Spinal cord (tissue), 10 donors: ENCODE results near the gene NR2F2. TPM values are rescaled to one million over a fixed set of nuclear protein-coding genes. Genes with fewer than 3 reads are reported as not detected.

Experiments used
- DNase-seq, 6 donors: peaks; one replicate each; pipeline versions ENCODE4 v3.0.0 to v3.0.0-alpha.2; 2013 to 2015; ENCODE audit warnings: low spot score in 6 of 6, low read depth in 4 of 6
- H3K27ac ChIP-seq: one replicate; pipeline ENCODE4 v1.5.1; 2013; ENCODE audit warnings: low read depth, low read length, control low read depth
- H3K27me3 ChIP-seq: one replicate; pipeline ENCODE4 v1.6.1; 2013; ENCODE audit warnings: low read length; ENCODE audit not compliant: control insufficient read depth, insufficient read depth
- H3K36me3 ChIP-seq: one replicate; pipeline ENCODE4 v1.6.1; 2013; ENCODE audit warnings: low read length; ENCODE audit not compliant: control insufficient read depth, insufficient read depth
- H3K4me1 ChIP-seq: one replicate; pipeline ENCODE4 v1.6.1; 2013; ENCODE audit warnings: low read length; ENCODE audit not compliant: control insufficient read depth, insufficient read depth
- H3K4me3 ChIP-seq: one replicate; pipeline ENCODE4 v1.5.1; 2013; ENCODE audit warnings: low read depth, low read length, control low read depth
- H3K9me3 ChIP-seq: one replicate; pipeline ENCODE4 v1.6.1; 2013; ENCODE audit warnings: low read length; ENCODE audit not compliant: control insufficient read depth, insufficient read depth
- WGBS: methylation state at CpG from one replicate; pipeline ENCODE4 v1.1.5; 2013; ENCODE audit warnings: missing lambda C conversion rate; ENCODE audit not compliant: insufficient coverage; 5-methylcytosine and 5-hydroxymethylcytosine counted together
- polyA plus RNA-seq, 2 donors: library from polyadenylated mRNA; unstranded; fragments of 120-200 nt; gene quantifications; one replicate each; pipeline ENCODE4 v1.2.1, GENCODE V29; 2013; ENCODE audit not compliant: insufficient read length in 2 of 2
- total RNA-seq, 2 donors: library from RNA; depleted of rRNA in 1 of 2; stranded (reverse); fragments of 120-200 nt in 1 of 2; fragments of >200 nt in 1 of 2; gene quantifications; one replicate each; pipeline versions ENCODE4 v1.2.3 to v1.2.4, GENCODE V29; 2013 to 2014
- donor health status: healthy.

NR2F2 gene
- total and polyA plus RNA-seq, 4 donors, result 21.4 to 96.9 (median 67.6) TPM

GRCh38 chr15:96346409-96346970 is 16.0 kb downstream of the NR2F2 start:
- no CpG with 5 or more reads among the region's 6 CpGs for WGBS
- Histone ChIP-seq H3K27me3 (peaks cover 37% of the 10 kb centered on the region), H3K4me3 (peak overlapping the region; percentile 88), H3K4me1 (peaks cover 62% of the 10 kb centered on the region), H3K9me3 (no peaks in the 10 kb centered on the region), H3K27ac (peak overlapping the region; percentile 89), H3K36me3 (peaks cover 16% of the 10 kb centered on the region)
- DNase-seq, result peak in 1 of 6 donors; percentile 74

GRCh38 chr15:96347181-96348111 is 16.9 kb downstream of the NR2F2 start:
- Histone ChIP-seq H3K4me3 (peak overlapping the region; percentile 88), H3K4me1 (peaks cover 64% of the 10 kb centered on the region), H3K36me3 (peaks cover 24% of the 10 kb centered on the region), H3K27me3 (peaks cover 45% of the 10 kb centered on the region), H3K27ac (peak overlapping the region; percentile 89), H3K9me3 (no peaks in the 10 kb centered on the region)
- DNase-seq, result no peak
- WGBS, result 61% methylated on average over 6 of the region's 39 CpGs

DNA sequence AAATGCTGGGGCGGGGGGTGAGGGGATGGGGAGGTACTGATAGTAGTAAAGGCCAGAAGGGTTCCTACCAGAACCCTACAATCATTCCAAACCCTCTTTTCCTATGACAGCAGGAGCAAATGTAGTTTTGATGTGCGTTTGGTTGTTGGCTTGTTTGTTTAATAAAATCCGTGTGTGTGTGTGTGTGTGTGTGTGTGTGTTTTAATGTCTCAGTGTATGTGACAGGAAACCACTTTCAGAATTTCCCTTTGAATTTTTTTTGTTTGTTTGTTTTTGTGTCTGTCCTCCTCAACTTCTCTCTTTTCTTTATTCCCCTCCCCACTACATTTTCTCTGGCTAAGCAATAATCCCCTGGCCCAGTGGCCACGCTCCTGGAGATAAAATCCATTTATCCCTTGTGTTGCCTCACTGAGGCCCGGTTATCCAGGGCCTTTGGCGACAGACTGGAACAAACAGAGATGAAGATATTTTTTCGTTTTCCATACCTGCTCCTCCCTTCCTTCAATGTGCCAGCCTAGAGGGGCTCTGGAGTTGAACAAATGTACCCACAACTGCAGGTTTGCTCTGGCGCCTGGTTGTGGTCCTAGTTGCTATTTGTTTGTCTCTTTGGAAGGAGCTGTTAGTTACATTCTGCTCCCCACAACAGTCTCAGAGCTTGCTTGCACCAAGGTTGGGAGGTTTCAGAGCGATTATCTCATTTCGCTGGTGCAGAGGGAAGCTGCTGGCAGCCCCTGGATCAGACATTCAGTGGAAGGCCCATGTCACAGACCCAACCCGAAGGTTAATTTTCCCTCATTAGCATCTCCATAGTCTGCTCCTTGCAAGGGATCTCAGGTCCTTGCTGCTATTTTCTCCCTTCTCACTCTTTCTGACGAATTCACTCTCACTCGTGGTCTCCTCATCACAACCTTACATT is 17.9 kb downstream of the NR2F2 start:
- Histone ChIP-seq H3K27me3 (peaks cover 54% of the 10 kb centered on the region), H3K4me3 (no peak overlapping the region), H3K27ac (peak overlapping the region; percentile 89), H3K36me3 (peaks cover 22% of the 10 kb centered on the region), H3K4me1 (peaks cover 62% of the 10 kb centered on the region), H3K9me3 (no peaks in the 10 kb centered on the region)
- no peak for DNase-seq
- WGBS, result 80% methylated on average over 10 of the region's 13 CpGs

GRCh38 chr15:96349034-96349856 is 18.7 kb downstream of the NR2F2 start:
- H3K9me3 ChIP-seq, result no peaks in the 10 kb centered on the region
- WGBS, result 57% methylated on average over 2 of the region's 4 CpGs
- peaks cover 13% of the 10 kb centered on the region for H3K36me3 ChIP-seq
- H3K4me1 ChIP-seq, result peaks cover 61% of the 10 kb centered on the region
- H3K27ac ChIP-seq, result peak overlapping the region; percentile 89
- peak in 1 of 6 donors; percentile 11 for DNase-seq
- H3K4me3 ChIP-seq, result no peak overlapping the region
- peaks cover 61% of the 10 kb centered on the region for H3K27me3 ChIP-seq

- H3K4me3 ChIP-seq, result no peak overlapping the region
- peaks cover 68% of the 10 kb centered on the region for H3K27me3 ChIP-seq
- H3K4me1 ChIP-seq, result peaks cover 57% of the 10 kb centered on the region
- H3K27ac ChIP-seq, result peak overlapping the region; percentile 89
- no CpG with 5 or more reads among the region's 7 CpGs for WGBS
- peaks cover 13% of the 10 kb centered on the region for H3K36me3 ChIP-seq
- DNase-seq, result no peak
- no peaks in the 10 kb centered on the region for H3K9me3 ChIP-seq
Measured at GRCh38 chr15:96349857-96350720, 19.6 kb downstream of the NR2F2 start.

DNA sequence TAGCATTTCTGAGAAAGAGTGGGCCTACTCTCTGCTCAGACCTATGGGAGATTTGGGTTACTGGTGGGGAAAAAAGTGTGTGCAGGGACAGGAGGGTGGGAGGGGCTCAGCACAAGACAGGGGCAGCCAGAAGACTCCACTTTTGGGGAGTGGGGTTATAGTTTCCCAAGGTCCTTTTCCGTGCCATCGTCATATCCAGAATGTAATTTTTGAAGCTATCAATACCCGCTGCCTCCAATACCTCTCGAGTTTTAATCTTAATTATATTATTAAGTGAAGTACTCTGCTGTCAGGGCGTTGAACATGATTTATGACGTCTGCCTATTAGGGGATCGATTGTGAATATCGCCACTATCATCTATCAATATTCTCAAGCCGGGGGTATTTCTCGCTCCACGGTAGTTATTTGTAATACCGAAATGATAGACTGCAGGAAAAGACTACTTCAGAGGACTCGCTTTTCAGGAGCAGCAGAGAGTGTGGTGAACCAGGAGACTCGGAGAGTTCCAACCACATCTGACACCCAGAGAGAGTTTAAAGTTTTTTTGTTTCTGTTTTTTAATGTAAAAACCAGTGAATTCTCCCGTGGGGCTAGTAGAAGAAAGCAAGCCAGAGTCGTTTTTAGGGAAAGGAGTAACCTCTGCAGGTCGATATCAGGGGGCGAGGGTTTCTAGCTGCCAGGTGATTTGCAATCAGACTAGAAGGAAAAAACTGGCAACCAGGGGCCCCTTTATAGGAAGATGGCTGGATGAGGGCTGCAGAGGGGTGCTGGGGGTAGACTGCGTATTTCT is 20.6 kb downstream of the NR2F2 start:
- H3K27ac ChIP-seq, result peak overlapping the region; percentile 89
- WGBS, result 71% methylated on average over 6 of the region's 19 CpGs
- H3K4me1 ChIP-seq, result peaks cover 47% of the 10 kb centered on the region
- no peaks in the 10 kb centered on the region for H3K9me3 ChIP-seq
- H3K36me3 ChIP-seq, result peaks cover 13% of the 10 kb centered on the region
- H3K4me3 ChIP-seq, result peak overlapping the region; percentile 14
- no peak for DNase-seq
- H3K27me3 ChIP-seq, result peaks cover 76% of the 10 kb centered on the region

GRCh38 chr15:96351761-96352603 is 21.5 kb downstream of the NR2F2 start:
- H3K4me1 ChIP-seq, result peaks cover 44% of the 10 kb centered on the region
- WGBS, result 45% methylated on average over 52 of the region's 56 CpGs
- H3K27ac ChIP-seq, result peak overlapping the region; percentile 89

More at GRCh38 chr15:96351761-96352603, 21.5 kb downstream of the NR2F2 start:
- peaks cover 13% of the 10 kb centered on the region for H3K36me3 ChIP-seq
- H3K27me3 ChIP-seq, result peaks cover 80% of the 10 kb centered on the region
- H3K9me3 ChIP-seq, result no peaks in the 10 kb centered on the region
- DNase-seq, result peak in 1 of 6 donors; percentile 24
- peak overlapping the region; percentile 14 for H3K4me3 ChIP-seq
